SK-N-DZ (cell line): Measurements from ENCODE around the gene KCNJ15.
A peak's percentile ranks its signal among the peaks of the same experiment; 100 is the strongest.

Experiments used
- DNase-seq: peaks from one replicate; pipeline ENCODE4 v3.0.0-alpha.2; 2015; ENCODE audit warnings: low spot score

The KCNJ15 gene

GRCh38 chr21:38325216-38325615, 68.4 kb downstream of the KCNJ15 start:
- DNase-seq: no peak

DNA sequence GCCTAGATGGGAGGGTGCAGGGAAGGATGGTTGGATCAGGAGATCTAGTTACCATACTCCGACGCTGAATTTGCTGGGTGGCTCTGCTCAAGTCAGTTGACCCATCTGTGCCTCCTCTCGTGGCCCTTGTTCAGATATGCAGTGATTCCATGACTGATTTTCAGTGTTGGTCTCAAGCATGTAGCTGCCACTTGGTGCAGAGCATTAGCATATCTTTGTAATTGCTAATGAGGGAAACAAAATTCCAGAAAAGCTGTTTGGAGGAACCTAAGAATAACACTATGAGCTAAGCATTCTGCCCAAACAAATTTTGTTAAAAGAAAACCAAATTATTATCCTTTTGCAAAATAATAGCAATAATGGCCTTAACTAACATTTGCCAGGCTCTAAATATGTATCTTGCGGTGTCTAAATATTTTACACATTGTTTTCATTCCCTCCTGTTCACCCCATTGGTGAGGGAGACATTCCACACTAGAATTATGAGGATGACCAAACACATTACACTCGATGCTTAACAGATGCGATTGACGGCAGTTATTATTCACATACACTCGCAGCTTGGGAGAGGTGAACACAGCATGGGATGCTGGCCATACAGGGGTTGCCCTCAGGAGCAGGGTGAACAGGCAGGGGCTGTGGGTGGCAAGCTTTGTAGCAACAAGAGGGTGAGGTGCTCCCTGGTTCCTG, 69.1 kb downstream of the KCNJ15 start:
- no peak for DNase-seq

- no peak for DNase-seq
These were observed 69.6 kb downstream of the KCNJ15 start for GRCh38 chr21:38326429-38326828.

- DNase-seq: no peak
These were observed 70.1 kb downstream of the KCNJ15 start for GRCh38 chr21:38326899-38327298.

GRCh38 chr21:38327984-38328383, 71.2 kb downstream of the KCNJ15 start:
- DNase-seq: no peak

DNA sequence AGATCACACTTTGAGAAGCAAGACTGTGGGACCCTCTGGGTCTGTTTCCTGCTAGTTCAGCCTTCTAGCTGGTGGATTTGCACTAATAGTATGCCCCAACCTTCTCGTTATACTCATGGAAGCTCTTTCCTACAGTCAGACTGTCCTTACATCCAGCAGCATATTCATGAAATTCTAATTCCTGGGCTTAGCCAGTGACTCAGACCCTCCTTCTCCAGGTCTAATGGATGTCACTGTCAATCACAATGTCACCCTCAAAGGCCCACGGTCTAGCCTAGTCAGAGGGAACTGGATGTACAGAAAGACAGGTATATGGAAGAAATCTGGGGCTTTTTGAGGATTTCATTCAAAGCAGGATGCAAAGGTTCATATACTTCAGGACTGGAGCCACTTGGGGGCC, 72.4 kb downstream of the KCNJ15 start:
- DNase-seq: no peak

- no peak for DNase-seq
These were observed 73.9 kb downstream of the KCNJ15 start for GRCh38 chr21:38330666-38331065.

GRCh38 chr21:38333301-38334272, 76.8 kb downstream of the KCNJ15 start:
- no peak for DNase-seq

GRCh38 chr21:38334866-38335265, 78.1 kb downstream of the KCNJ15 start:
- no peak for DNase-seq

DNA sequence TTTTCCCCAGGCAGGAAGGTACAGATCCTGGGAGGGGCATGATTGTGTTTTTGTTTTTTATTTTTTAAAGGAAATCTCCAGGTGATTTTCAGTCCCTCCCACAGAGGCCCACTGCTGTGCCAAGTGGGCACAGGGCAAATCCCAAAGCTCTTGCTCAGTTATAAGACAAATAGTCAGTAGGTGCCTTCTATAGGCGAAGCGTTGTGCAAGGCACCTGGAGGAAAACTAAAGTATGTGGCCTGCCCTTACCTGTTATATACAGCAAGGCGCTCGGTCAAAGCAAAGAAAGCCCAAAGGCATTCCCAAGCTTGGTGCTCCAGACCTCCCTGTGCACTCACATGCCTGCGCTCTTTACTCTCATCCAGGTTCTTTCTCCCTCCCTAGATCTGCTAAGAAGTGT, 81.0 kb downstream of the KCNJ15 start:
- no peak for DNase-seq

DNA sequence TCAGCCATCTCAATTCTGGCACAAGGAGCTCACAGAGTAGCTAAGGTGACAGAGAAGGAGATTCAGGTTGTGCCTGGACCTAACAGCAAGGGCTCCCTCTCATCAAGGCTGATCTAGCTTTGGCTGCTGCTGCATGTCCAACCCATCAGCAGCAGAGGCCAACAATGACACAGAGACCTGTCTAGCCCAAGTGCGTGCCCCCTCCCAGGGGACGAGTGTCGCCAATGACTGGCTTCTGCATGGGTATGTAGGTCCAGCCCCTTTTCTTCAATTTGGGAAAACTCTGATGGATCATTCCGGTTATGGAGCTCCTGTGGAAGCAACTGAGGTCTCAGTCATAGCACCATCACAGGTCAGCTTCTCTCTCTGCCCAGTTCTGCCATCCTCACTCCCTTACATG, 83.3 kb downstream of the KCNJ15 start:
- no peak for DNase-seq

DNA sequence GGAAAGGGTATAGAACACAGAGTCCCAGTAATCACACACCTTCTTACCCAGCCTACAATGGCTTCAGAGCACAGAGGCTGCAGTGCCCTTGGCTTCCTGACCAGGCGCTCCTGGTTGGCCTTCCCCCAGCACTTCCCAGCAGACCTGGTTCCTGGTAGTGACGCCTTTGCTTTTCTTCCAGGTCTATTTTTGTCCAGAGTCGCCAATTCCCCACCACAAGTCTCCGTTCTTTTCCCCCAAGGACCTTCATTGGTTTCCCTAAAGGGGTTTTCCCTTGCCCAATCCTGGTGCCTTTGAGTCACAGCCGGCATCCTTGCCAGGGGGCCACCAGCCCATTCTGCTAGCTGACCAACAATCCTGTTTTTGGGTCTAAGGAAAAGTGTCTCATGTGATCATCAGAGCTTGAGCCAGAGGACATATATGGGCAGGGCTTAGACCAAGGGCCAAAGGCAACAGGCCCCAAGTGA, 84.8 kb downstream of the KCNJ15 start:
- DNase-seq: no peak

GRCh38 chr21:38342739-38343138, 85.9 kb downstream of the KCNJ15 start:
- no peak for DNase-seq

- DNase-seq: no peak
These were observed 86.9 kb downstream of the KCNJ15 start for GRCh38 chr21:38343691-38344090.

GRCh38 chr21:38346286-38346685, 89.5 kb downstream of the KCNJ15 start:
- DNase-seq: no peak

- peak; percentile 58 for DNase-seq
These were observed 92.4 kb downstream of the KCNJ15 start for GRCh38 chr21:38349111-38349746.

DNA sequence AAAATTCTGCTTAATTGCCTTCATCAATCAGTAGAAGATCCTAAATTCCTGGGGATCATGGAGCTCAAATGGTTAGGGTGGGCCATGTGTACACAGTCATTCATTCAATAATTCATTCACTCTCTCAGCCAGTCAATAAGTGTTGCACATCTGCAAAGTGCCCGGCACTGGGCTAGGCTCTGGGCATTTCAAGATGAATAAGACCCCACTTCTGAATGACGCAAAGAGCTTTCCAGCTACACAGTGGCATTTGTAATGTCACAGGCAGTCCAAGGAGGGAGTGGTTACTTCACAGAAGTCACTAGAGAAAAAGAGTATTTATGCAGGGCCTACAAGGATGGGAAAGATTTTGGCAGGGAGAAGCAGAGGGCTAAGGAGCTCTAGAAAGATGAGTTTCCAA, 93.2 kb downstream of the KCNJ15 start:
- no peak for DNase-seq

DNA sequence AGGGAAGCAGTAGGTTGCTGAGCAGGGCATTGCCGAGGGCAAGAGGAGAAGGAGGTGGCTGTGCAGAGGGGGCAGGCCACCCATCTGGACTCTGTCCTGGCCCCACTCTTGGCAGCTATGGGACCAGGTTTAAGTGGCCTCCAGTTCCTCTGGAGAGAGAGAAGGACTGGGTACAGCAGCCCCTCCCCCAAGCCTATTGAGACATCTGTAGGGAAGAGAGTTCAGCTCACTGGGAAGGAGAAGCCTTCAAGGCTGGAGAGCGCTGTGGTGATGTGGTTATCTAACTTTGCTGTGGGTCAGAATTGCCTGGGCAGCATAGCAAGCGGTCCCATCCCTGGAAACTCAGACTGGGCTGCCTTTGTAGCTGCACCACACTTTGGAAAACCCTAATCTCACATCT, 93.9 kb downstream of the KCNJ15 start:
- DNase-seq: no peak

- peak; percentile 44 for DNase-seq
These were observed 94.6 kb downstream of the KCNJ15 start for GRCh38 chr21:38351176-38351959.

GRCh38 chr21:38351961-38352521, 95.2 kb downstream of the KCNJ15 start:
- no peak for DNase-seq
